ENCODE data around the gene POU2F2.

DNA sequence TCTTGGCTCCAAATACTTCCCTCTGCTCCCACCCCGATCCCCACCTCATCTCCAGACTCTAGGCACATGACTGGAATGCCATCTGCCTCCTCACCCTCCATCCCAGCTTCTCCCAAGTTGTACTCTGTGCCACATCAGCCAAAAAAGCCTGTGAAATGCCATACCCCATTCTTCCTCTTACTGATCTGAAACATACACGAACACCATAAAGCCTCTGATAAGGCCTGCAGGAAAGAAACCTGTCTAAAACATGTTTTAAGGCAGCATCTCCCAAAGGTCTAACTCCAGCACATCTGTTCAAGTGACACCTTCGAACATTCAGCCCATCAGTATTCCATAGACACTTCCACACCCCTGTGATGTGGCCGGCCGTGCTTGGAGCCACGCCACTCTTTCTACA, 67.8 kb downstream of the POU2F2 start:
- TF ChIP-seq POLR2AphosphoS5 (IDR thresholded peaks at IDR 0.05; ENCODE audit: borderline replicate concordance, low read depth, low read length) (no peak), FOXP2 (optimal IDR thresholded peaks at IDR 0.05; ENCODE audit: control extremely low read depth, extremely low read length, insufficient read depth) (no peak), EZH2 (IDR thresholded peaks at IDR 0.05) (no peak)
